Medulla oblongata (tissue), 1 donor: ENCODE results near the gene ARHGAP26.
"Not testable (repeated sequence)": the region's sequence is repeated elsewhere in the genome, so short reads cannot be mapped to it uniquely, and the experiment has no call there.

ENCODE experiments used
- DNase-seq: peaks from one replicate; pipeline ENCODE4 v3.0.0-alpha.2; 2015; ENCODE audit errors: extremely low spot score

ARHGAP26 gene

GRCh38 chr5:143086908-143087637 lies 316.9 kb downstream of the ARHGAP26 start:
- DNase-seq = no peak

GRCh38 chr5:143088702-143089101 lies 318.5 kb downstream of the ARHGAP26 start:
- not testable (repeated sequence) for DNase-seq

- DNase-seq = not testable (repeated sequence)
Observed at GRCh38 chr5:143090044-143090443, 319.9 kb downstream of the ARHGAP26 start.

- DNase-seq = not testable (repeated sequence)
Observed at GRCh38 chr5:143092711-143093451, 322.7 kb downstream of the ARHGAP26 start.

- no peak for DNase-seq
Observed at GRCh38 chr5:143093452-143094086, 323.4 kb downstream of the ARHGAP26 start.

GRCh38 chr5:143094087-143094521 lies 323.9 kb downstream of the ARHGAP26 start:
- no peak for DNase-seq

GRCh38 chr5:143094608-143095007 lies 324.4 kb downstream of the ARHGAP26 start:
- not testable (repeated sequence) for DNase-seq

- DNase-seq = no peak
Observed at GRCh38 chr5:143101121-143101520, 330.9 kb downstream of the ARHGAP26 start.

- no peak for DNase-seq
Observed at GRCh38 chr5:143101725-143102386, 331.7 kb downstream of the ARHGAP26 start.

- peak; percentile 34 for DNase-seq
Observed at GRCh38 chr5:143102411-143102810, 332.2 kb downstream of the ARHGAP26 start.

GRCh38 chr5:143105216-143105905 lies 335.2 kb downstream of the ARHGAP26 start:
- DNase-seq = no peak

GRCh38 chr5:143106174-143106573 lies 336.0 kb downstream of the ARHGAP26 start:
- DNase-seq = peak; percentile 49

- DNase-seq = peak; percentile 27
Observed at GRCh38 chr5:143108498-143109128, 338.4 kb downstream of the ARHGAP26 start.

GRCh38 chr5:143110591-143110990 lies 340.4 kb downstream of the ARHGAP26 start:
- no peak for DNase-seq

- DNase-seq = no peak
Observed at GRCh38 chr5:143111799-143112198, 341.6 kb downstream of the ARHGAP26 start.

GRCh38 chr5:143113461-143113860 lies 343.3 kb downstream of the ARHGAP26 start:
- no peak for DNase-seq

GRCh38 chr5:143114481-143114880 lies 344.3 kb downstream of the ARHGAP26 start:
- DNase-seq = no peak

GRCh38 chr5:143115381-143115780 lies 345.2 kb downstream of the ARHGAP26 start:
- DNase-seq = no peak

- peak; percentile 36 for DNase-seq
Observed at GRCh38 chr5:143116814-143117213, 346.6 kb downstream of the ARHGAP26 start.

- DNase-seq = no peak
Observed at GRCh38 chr5:143117821-143118220, 347.6 kb downstream of the ARHGAP26 start.

GRCh38 chr5:143118222-143118621 lies 348.0 kb downstream of the ARHGAP26 start:
- DNase-seq = no peak
